GM18951 (cell line): Measurements from ENCODE around the gene OR6Q1.
"Not testable (repeated sequence)": the region's sequence is repeated elsewhere in the genome, so short reads cannot be mapped to it uniquely, and the experiment has no call there.

Experiments used
- POLR2A ChIP-seq: IDR thresholded peaks from 4 replicates; pipeline ENCODE4 v1.6.1; 2011; ENCODE audit warnings: mild to moderate bottlenecking; ENCODE audit not compliant: insufficient read length, insufficient read depth; ENCODE audit errors: extremely low read depth
- in situ Hi-C: fragments of 300-500 bp; cut with MboI; formaldehyde crosslinking; loops from one replicate; pipeline ENCODE4 v1.12.0; 2022; ENCODE audit warnings: low sequenced_read_pairs, mixed read lengths, inconsistent platforms; ENCODE audit not compliant: unreplicated experiment

Gene OR6Q1, protein sequence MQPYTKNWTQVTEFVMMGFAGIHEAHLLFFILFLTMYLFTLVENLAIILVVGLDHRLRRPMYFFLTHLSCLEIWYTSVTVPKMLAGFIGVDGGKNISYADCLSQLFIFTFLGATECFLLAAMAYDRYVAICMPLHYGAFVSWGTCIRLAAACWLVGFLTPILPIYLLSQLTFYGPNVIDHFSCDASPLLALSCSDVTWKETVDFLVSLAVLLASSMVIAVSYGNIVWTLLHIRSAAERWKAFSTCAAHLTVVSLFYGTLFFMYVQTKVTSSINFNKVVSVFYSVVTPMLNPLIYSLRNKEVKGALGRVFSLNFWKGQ

DNA sequence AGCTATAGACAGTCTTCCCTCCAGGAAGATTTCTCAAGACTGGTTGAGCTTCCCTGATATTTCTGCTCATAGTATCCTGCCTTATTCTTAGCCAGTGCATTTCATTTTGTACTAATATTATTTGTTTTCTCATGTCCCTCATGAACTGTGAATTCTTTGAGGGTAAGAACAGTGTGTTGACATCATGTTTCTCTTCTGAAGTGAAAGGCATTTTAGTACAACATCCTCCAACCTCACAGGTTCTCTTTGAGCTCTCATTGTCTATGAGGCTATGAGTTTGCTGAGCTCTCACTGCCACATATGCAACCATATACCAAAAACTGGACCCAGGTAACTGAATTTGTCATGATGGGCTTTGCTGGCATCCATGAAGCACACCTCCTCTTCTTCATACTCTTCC lies at the start of gene OR6Q1:
Gene OR6Q1, plus strand, starts transcription at position 301 of the 400 bp plus-strand sequence. Its CDS starts 0 bp downstream, at position 301.
- in situ Hi-C loops = no loop called here
- no peak for TF ChIP-seq POLR2A

DNA sequence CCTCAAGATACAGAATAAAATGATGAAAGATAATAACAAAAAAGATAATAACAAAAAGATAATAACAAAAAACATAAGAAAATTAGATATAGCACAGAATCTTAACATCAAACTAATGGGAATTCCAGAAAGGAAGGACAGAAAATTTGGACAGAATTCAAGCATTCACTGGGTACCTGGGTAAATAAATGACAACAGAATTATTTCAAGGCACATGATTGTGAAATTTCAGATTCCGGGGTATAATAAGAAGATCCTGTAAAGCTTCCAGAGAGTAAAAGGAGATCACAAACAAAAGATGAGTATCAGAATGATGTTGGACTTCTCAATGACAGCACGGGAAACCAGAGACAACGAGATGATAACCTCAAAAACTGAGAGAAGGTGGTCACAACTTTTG lies 49.2 kb upstream of the OR6Q1 start:
- in situ Hi-C loops = no loop called here

DNA sequence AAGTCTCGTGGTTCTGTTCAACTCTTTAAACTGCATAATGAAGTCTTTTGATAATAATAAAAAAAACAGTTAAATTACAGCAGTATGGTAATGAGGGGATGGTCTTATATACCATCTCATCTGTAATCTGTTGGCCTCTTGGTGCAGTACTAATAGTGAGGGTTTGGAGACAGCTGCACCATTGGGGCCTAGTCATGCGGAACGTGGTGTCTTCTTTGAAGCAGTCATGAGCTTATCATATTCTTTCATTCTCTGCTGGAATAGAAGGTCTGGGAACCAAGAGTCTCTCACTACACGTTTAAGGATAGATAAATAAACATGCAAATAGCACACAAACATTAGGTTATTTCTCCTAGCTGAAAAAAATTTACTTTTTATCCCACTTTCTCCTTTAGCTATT lies 48.0 kb upstream of the OR6Q1 start:
- no peak for TF ChIP-seq POLR2A
- in situ Hi-C loops = no loop called here

More for the DNA sequence above, 49.2 kb upstream of the OR6Q1 start:
- TF ChIP-seq POLR2A = no peak

DNA sequence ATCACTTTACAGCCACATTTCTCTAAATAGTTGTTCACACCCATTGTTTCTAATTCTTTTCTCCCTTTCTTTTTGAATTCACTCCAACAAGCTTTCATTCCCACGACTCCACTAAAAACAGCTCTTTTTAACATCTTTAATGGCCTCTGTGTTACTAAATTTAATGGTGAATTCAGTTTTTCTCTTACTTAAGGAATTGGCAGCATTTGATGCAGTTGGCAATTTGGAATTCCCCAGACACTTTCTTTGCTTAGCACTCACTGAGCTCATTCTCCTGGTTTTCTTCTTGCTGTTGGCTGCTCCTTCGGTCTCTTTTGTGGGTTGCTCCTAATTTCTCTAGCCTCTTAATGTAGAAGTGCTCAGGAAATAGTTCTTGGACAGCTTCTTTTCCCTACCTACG lies 47.6 kb upstream of the OR6Q1 start:
- in situ Hi-C loops = no loop called here
- TF ChIP-seq POLR2A = no peak

DNA sequence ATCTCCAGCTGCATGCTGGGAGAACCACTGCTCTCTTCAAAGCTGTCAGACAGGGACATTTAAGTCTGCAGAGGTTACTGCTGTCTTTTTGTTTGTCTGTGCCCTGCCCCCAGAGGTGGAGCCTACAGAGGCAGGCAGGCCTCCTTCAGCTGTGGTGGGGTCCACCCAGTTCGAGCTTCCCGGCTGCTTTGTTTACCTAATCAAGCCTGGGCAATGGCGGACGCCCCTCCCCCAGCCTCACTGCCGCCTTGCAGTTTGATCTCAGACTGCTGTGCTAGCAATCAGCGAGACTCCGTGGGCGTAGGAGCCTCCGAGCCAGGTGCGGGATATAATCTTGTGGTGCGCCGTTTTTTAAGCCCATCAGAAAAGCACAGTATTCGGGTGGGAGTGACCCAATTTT lies 31.2 kb upstream of the OR6Q1 start:
- in situ Hi-C loops = not testable (repeated sequence)

DNA sequence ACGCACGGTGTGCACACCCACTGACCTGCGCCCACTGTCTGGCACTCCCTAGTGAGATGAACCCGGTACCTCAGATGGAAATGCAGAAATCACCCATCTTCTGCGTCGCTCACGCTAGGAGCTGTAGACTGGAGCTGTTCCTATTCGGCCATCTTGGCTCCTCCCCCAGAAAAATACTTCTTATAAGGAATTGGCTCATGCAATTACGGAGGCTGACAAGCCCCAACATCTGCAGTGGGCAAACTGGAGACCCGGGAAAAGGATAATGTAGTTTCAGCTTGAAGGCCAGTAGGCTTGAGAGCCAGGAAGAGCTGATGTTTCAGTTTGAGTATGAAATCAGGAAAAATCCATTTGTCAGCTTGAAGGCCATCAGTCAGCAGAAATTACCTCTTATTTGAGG lies 30.7 kb upstream of the OR6Q1 start:
- in situ Hi-C loops = not testable (repeated sequence)

DNA sequence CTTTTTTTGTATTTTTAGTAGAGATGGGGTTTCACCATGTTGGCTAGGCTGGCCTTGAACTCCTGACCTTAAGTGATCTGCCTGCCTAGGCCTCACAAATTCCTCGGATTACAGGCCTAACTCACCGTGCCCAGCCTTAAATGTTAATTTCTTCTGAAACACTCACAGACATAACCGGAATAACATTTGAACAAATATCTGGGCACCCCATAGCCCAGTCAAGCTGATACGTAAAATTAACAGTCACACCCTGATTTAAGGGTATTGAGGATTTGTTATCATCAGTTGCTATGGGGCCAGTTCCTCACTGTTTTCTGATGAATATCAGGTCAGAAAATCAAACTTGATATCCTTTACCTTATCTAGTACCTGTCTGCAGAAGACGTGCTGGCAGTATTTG lies 30.1 kb upstream of the OR6Q1 start:
- no peak for TF ChIP-seq POLR2A

DNA sequence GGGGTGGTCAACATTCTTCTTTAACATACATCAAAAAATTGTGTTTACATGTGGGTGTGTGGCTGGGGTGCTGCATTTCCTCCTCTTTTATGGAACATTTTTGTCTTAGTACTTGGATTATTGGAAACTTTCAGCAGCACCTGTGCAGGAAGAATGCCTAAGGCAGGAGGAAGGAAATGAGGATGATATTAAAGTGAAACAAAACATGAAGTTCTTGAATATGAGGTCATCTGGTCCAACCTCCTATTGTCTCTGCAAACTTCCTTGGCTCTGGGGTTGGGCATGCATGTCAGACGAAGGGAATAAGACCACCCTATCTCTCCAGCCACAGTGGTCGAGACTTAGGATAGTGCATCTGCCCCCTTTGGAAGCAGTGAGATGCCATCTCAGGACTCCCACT lies 27.7 kb upstream of the OR6Q1 start:
- in situ Hi-C loops = no loop called here
- no peak for TF ChIP-seq POLR2A

More for the DNA sequence above, 30.1 kb upstream of the OR6Q1 start:
- in situ Hi-C loops = no loop called here

DNA sequence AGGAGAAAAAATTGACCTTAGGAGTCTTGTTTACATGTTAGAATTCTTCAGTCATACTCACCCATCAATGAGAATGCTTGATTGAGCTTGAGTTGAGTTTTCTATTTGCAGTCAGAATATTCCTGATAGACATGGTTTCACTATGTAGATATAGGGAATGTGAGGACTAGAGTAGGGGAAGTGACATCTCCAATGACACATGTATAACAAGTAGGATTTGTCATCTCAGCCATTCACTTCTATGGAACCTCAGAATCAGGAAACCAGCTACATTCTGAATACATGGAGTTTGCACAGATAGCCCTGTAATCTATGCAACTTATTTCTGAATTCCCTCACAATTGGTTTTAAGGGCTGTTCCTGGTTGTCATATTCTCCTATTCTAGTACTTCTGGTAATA lies 27.2 kb upstream of the OR6Q1 start:
- in situ Hi-C loops = no loop called here
- TF ChIP-seq POLR2A = no peak

DNA sequence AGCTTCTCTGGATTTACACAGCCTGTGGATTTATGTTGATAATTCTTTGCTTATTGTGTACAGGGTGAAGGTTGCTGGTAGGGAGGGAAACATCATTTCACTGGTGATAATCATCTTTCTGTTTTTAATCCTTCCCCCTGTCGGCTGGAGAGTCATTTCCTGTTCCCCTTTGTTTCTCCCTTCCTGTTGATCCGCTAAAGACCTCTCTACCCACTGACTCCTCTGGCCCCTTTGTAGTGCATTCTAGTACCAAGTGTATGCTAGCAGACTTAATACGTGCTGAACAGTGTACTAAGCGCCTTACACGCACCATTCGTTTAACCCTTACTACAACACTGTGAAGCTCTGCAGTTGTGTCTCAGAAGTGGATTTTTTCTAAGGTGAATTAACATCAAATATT lies 26.1 kb upstream of the OR6Q1 start:
- in situ Hi-C loops = no loop called here
- no peak for TF ChIP-seq POLR2A

DNA sequence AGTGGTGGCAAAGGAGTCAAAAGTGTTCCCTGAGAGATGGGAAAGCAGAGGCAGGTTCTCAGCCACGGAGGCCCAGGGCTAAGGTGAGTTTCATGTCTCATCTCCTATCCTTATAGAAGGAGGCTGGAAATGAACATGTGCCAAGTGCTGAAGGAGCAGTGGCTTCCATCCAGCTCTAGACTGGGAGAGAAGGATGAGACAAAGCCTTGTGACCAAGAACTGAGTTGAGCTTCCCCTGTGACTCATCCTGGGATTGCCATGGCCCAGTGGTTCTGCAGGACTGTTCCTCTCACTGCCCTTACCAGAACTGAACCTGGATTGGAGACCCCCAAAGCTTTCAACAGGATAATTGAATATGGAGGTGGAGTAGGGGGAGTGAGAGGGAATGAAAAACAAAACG lies 23.8 kb upstream of the OR6Q1 start:
- TF ChIP-seq POLR2A = no peak
- in situ Hi-C loops = no loop called here

DNA sequence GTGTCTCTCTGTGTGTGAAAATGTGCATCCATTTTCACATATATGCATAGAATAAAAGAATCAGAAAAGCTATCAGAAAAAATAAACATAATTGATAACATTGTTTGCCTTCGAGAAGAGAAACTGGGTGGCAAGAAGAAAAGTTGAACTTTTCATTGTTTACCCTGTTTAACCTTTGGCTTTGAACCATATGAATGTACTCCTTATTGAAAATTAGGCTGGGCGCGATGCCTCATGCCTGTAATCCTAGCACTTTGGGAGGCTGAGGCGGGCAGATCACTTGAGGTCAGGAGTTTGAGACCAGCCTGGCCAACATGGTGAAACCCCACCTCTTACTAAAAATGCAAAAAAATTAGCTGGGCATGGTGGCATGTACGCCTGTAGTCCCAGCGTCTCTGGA lies 19.0 kb upstream of the OR6Q1 start:
- in situ Hi-C loops = no loop called here
- no peak for TF ChIP-seq POLR2A

DNA sequence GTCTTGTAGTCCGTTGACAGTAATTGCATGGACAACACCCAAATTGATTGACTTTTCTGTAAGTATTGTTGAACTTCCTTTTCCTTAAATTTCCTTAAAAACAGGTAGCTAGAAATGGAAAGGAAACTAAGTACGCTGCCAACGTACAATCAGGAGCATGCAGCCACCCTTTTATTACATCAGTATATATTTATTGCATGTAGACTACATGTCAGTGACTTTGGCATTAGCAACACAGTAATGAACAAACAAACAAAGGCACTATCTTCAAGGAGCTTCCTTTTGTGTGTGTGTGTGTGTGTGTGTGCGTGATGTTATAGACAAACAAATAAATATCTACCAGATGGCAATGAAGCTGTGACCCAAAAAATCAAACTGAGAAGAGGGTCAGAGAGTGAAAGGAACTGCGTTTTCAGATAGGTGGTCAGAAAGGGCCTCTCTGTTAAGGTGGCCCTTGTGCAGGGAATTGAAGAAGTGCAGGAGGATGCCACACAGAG lies 7.3 kb upstream of the OR6Q1 start, which contains the start of gene OR9Q1:
Gene OR9Q1, plus strand, starts transcription at position 447 of the 497 bp plus-strand sequence. CDS start 155,564 bp downstream, outside the sequence.
- in situ Hi-C loops = no loop called here
- no peak for TF ChIP-seq POLR2A

DNA sequence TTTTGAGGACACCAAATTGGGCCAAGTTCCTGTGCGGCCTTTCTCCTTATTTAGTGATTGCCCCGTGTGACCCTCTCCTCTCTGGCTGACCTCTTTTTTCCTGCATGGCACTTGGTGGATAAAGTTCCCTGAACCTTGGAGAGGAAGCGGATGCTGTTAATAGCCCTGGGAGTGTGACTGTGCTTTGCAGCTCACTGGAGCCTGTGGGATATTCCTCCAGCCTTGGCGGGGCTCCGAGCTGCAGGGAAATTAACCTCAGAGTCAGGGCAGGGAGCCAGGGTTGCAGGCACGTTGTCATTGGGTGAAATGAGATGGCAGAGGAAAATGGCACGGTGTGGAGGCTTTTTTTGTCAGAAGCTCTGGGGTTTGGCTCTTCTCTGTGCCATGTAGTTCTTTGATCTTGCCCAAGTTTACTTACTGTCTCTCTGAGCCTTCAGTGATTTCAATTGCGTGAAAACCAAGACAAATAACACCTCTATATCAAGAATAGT lies 6.1 kb upstream of the OR6Q1 start:
- in situ Hi-C loops = no loop called here
- no peak for TF ChIP-seq POLR2A
